Liver (tissue), 9 donors: ENCODE measurements around the gene EHD4. TPM values are rescaled to one million over a fixed set of nuclear protein-coding genes. Genes with fewer than 3 reads are reported as not detected.

Experiments used
- DNase-seq: peaks from one replicate; pipeline ENCODE4 v3.0.0-alpha.2; 2017; ENCODE audit warnings: low spot score
- H3K27ac ChIP-seq, 2 donors: one replicate each; pipeline ENCODE4 v1.7.0; 2013; ENCODE audit warnings: inconsistent platforms in 2 of 2, low read length in 2 of 2, control low read depth in 1 of 2, low read depth in 1 of 2, mild to moderate bottlenecking in 1 of 2
- H3K27me3 ChIP-seq, 4 donors: one replicate each; pipeline versions ENCODE4 v1.6.1 to v1.7.0; 2013; ENCODE audit warnings: low read length in 3 of 4, inconsistent platforms in 1 of 4, mild to moderate bottlenecking in 1 of 4, moderate library complexity in 1 of 4; ENCODE audit not compliant: control insufficient read depth in 4 of 4, insufficient read depth in 4 of 4
- H3K36me3 ChIP-seq, 4 donors: one replicate each; pipeline versions ENCODE4 v1.6.1 to v1.7.0; 2013; ENCODE audit warnings: low read length in 3 of 4, mild to moderate bottlenecking in 3 of 4, low read depth in 1 of 4, moderate library complexity in 1 of 4; ENCODE audit not compliant: control insufficient read depth in 4 of 4, insufficient read depth in 3 of 4
- H3K4me1 ChIP-seq, 4 donors: one replicate each; pipeline versions ENCODE4 v1.6.1 to v1.7.0; 2013; ENCODE audit warnings: low read length in 3 of 4, mild to moderate bottlenecking in 3 of 4, moderate library complexity in 1 of 4; ENCODE audit not compliant: control insufficient read depth in 4 of 4, insufficient read depth in 4 of 4
- H3K4me3 ChIP-seq, 3 donors: one replicate each; pipeline versions ENCODE4 v1.6.1 to v1.7.0; 2013; ENCODE audit warnings: low read length in 3 of 3, control low read depth in 1 of 3, low read depth in 1 of 3, mild to moderate bottlenecking in 1 of 3
- H3K9ac ChIP-seq, 2 donors: one replicate each; pipeline ENCODE4 v1.7.0; 2013; ENCODE audit warnings: low read length in 2 of 2, mild to moderate bottlenecking in 2 of 2, moderate library complexity in 2 of 2, control low read depth in 1 of 2, low read depth in 1 of 2
- H3K9me3 ChIP-seq, 4 donors: one replicate each; pipeline versions ENCODE4 v1.6.1 to v1.7.0; 2013; ENCODE audit warnings: low read length in 3 of 4; ENCODE audit not compliant: control insufficient read depth in 4 of 4
- EGR1 ChIP-seq, 2 donors: IDR thresholded peaks; 2 replicates each; pipeline ENCODE4 v1.6.1; 2016 to 2018; ENCODE audit warnings: antibody characterized with exemption in 2 of 2, low read depth in 2 of 2
- FOXA1 ChIP-seq: IDR thresholded peaks from 2 replicates; pipeline ENCODE4 v1.6.1; 2016; ENCODE audit warnings: antibody characterized with exemption
- FOXA2 ChIP-seq: IDR thresholded peaks from 2 replicates; pipeline ENCODE4 v1.6.1; 2016; ENCODE audit warnings: antibody characterized with exemption
- GABPA ChIP-seq, 2 donors: IDR thresholded peaks in 1 of 2; conservative IDR thresholded peaks in 1 of 2; 2 replicates each; pipeline ENCODE4 v1.6.1; 2016; ENCODE audit warnings: antibody characterized with exemption in 2 of 2, mild to moderate bottlenecking in 1 of 2, moderate library complexity in 1 of 2
- HNF4A ChIP-seq, 2 donors: conservative IDR thresholded peaks; 2 replicates each; pipeline ENCODE4 v1.6.1; 2016; ENCODE audit warnings: antibody characterized with exemption in 2 of 2, mild to moderate bottlenecking in 2 of 2
- HNF4G ChIP-seq: IDR thresholded peaks from 2 replicates; pipeline ENCODE4 v1.6.1; 2016; ENCODE audit warnings: antibody characterized with exemption
- NR2F2 ChIP-seq: IDR thresholded peaks from 2 replicates; pipeline ENCODE4 v1.6.1; 2016; ENCODE audit warnings: antibody characterized with exemption
- RXRA ChIP-seq, 2 donors: IDR thresholded peaks; 2 replicates each; pipeline ENCODE4 v1.6.1; 2017 to 2018; ENCODE audit warnings: antibody characterized with exemption in 2 of 2, mild to moderate bottlenecking in 1 of 2
- SP1 ChIP-seq: IDR thresholded peaks from 2 replicates; pipeline ENCODE4 v1.6.1; 2018; ENCODE audit warnings: antibody characterized with exemption, mild to moderate bottlenecking
- TAF1 ChIP-seq: conservative IDR thresholded peaks from 2 replicates; pipeline ENCODE4 v1.6.1; 2016; ENCODE audit warnings: antibody characterized with exemption, mild to moderate bottlenecking
- YY1 ChIP-seq: IDR thresholded peaks from 2 replicates; pipeline ENCODE4 v1.6.1; 2016; ENCODE audit warnings: antibody characterized with exemption, mild to moderate bottlenecking
- WGBS: extraction: QIAGEN DNeasy Blood & Tissue Kit; methylation state at CpG from one replicate; pipeline ENCODE4 v1.1.7; 2013; 5-methylcytosine and 5-hydroxymethylcytosine counted together
- polyA plus RNA-seq, 2 donors: library from polyadenylated mRNA; stranded (reverse) in 1 of 2; unstranded in 1 of 2; fragments of 200-250 nt in 1 of 2; fragments of >200 nt in 1 of 2; fragmentation: Nextera tagmentation in 1 of 2; extraction: Ambion mirVana in 1 of 2; gene quantifications; one replicate each; pipeline versions ENCODE4 v1.2.1 to v1.2.3, GENCODE V29; 2013 to 2015
- total RNA-seq, 2 donors: library from RNA; depleted of rRNA; stranded (reverse); fragments of >200 nt; gene quantifications; one replicate each; pipeline ENCODE4 v1.2.3, GENCODE V29; 2014
- TF ChIP-seq, protein P1 (sequence below): IDR thresholded peaks from 2 replicates; pipeline ENCODE4 v1.6.1; 2016; ENCODE audit warnings: antibody characterized with exemption
- TF ChIP-seq, protein P2 (sequence below): IDR thresholded peaks from 2 replicates; pipeline ENCODE4 v1.6.1; 2016; ENCODE audit warnings: antibody characterized with exemption
- TF ChIP-seq, protein P3 (sequence below): IDR thresholded peaks from 2 replicates; pipeline ENCODE4 v1.6.1; 2016; ENCODE audit warnings: antibody characterized with exemption, mild to moderate bottlenecking
- TF ChIP-seq, protein P4 (sequence below): fragments of 150-350 bp; IDR thresholded peaks from 2 replicates; pipeline ENCODE4 v1.5.1; 2017; ENCODE audit warnings: improper control_type of control experiment, low read depth, low read length; ENCODE audit not compliant: missing input control
- donor health status: healthy.
- donor health status: healthy.
- donor health status: healthy.
- donor health status: healthy.
- donor health status: healthy.

The EHD4 gene
- total and polyA plus RNA-seq, 4 donors = 3.3 to 10.0 (median 6.2) TPM

DNA sequence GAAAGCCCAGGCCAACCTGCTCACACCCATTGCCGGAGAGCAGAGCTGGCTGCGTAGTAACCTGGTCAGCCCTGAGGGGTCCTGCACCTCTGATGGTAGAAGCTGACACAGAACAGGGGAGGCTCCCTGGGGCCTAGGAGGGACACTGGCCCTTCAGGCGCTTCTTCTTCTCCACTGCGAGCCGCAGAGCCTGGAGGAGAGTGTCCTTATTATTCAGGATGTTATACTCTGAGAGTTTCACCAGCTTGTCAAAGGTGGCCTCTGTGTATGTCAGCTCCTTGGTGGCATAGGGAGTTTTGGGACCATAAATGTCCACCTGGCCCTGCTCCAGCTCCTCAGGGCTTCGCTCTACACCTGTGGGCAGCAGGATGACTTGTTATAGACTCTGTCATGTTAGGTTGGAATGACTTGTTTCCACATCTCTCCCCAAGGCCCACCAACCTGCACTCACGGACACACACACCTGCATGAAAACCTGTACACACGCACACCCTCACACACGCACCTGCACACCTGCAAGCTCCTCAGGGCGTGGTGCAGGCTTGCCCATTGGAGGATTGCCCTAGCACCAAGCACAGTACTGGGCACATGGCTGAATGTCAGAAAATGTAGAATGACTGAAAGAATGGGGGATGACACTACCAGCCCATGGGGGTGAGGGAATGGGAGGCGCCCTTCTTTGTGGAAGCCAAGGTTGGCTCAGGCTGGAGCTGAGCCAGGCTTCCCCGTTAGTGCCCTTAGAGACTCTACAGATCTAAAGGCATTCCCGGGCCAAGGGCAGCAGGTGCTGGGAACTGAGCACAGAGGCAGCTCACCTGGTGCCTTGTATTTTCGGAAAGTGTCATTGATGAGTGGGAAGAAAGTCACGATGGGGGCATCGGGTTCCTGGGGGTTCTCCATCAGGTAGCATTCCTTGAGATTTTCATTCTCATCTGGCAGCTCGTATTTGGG is 11.5 kb upstream of the EHD4 start:
- Histone ChIP-seq H3K9me3 (no peaks in the 10 kb centered on the region), H3K27me3 (no peaks in the 10 kb centered on the region), H3K36me3 (no peaks in the 10 kb centered on the region), H3K9ac (no peak overlapping the region), H3K4me1 (peaks cover 0 to 1% (median 0%) of the 10 kb centered on the region in 4 donors), H3K4me3 (no peak overlapping the region), H3K27ac (no peak overlapping the region)
- TF ChIP-seq FOXA1 = no peak
- TF ChIP-seq, protein P1, sequence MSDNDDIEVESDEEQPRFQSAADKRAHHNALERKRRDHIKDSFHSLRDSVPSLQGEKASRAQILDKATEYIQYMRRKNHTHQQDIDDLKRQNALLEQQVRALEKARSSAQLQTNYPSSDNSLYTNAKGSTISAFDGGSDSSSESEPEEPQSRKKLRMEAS = no peak
- TF ChIP-seq FOXA2 = no peak
- TF ChIP-seq, protein P2, sequence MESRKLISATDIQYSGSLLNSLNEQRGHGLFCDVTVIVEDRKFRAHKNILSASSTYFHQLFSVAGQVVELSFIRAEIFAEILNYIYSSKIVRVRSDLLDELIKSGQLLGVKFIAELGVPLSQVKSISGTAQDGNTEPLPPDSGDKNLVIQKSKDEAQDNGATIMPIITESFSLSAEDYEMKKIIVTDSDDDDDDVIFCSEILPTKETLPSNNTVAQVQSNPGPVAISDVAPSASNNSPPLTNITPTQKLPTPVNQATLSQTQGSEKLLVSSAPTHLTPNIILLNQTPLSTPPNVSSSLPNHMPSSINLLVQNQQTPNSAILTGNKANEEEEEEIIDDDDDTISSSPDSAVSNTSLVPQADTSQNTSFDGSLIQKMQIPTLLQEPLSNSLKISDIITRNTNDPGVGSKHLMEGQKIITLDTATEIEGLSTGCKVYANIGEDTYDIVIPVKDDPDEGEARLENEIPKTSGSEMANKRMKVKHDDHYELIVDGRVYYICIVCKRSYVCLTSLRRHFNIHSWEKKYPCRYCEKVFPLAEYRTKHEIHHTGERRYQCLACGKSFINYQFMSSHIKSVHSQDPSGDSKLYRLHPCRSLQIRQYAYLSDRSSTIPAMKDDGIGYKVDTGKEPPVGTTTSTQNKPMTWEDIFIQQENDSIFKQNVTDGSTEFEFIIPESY = no peak
- no peak for TF ChIP-seq RXRA (IDR thresholded peaks at IDR 0.05)
- no peak for TF ChIP-seq HNF4A (conservative IDR thresholded peaks at IDR 0.05)
- TF ChIP-seq GABPA (IDR thresholded peaks at IDR 0.05 in 1 of 2, conservative IDR thresholded peaks at IDR 0.05 in 1 of 2) = no peak
- TF ChIP-seq, protein P3, sequence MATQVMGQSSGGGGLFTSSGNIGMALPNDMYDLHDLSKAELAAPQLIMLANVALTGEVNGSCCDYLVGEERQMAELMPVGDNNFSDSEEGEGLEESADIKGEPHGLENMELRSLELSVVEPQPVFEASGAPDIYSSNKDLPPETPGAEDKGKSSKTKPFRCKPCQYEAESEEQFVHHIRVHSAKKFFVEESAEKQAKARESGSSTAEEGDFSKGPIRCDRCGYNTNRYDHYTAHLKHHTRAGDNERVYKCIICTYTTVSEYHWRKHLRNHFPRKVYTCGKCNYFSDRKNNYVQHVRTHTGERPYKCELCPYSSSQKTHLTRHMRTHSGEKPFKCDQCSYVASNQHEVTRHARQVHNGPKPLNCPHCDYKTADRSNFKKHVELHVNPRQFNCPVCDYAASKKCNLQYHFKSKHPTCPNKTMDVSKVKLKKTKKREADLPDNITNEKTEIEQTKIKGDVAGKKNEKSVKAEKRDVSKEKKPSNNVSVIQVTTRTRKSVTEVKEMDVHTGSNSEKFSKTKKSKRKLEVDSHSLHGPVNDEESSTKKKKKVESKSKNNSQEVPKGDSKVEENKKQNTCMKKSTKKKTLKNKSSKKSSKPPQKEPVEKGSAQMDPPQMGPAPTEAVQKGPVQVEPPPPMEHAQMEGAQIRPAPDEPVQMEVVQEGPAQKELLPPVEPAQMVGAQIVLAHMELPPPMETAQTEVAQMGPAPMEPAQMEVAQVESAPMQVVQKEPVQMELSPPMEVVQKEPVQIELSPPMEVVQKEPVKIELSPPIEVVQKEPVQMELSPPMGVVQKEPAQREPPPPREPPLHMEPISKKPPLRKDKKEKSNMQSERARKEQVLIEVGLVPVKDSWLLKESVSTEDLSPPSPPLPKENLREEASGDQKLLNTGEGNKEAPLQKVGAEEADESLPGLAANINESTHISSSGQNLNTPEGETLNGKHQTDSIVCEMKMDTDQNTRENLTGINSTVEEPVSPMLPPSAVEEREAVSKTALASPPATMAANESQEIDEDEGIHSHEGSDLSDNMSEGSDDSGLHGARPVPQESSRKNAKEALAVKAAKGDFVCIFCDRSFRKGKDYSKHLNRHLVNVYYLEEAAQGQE = no peak
- TF ChIP-seq TAF1 = no peak
- TF ChIP-seq NR2F2 = no peak
- WGBS = 95% methylated on average over 17 of the region's 17 CpGs
- DNase-seq = no peak

DNA sequence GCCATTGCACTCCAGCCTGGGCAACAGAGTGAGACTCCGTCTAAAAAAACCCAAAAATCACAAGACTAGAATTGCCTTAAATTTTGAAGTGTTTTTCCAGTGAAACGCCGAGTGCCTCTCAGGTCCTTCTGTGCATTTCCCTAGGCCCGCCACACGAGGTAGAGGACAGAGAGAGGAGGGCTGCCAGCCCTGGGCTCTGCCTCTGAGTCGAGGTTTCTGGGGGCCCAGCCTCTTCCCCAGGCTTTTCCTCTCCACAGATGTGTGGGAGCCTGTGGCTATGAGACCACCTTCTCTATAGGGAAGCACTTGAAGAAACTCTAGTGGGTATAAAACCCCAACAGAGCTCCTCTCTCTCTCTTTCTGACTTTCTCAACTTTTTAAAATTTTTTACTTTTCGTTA is 10.9 kb upstream of the EHD4 start:
- no peaks in the 10 kb centered on the region for H3K27me3 ChIP-seq
- peaks cover 0 to 1% (median 0%) of the 10 kb centered on the region in 4 donors for H3K4me1 ChIP-seq
- no peaks in the 10 kb centered on the region for H3K36me3 ChIP-seq
- no peak overlapping the region for H3K9ac ChIP-seq
- H3K4me3 ChIP-seq = no peak overlapping the region
- H3K27ac ChIP-seq = no peak overlapping the region
- WGBS = 84% methylated on average over 7 of the region's 7 CpGs
- H3K9me3 ChIP-seq = no peaks in the 10 kb centered on the region
- DNase-seq = no peak
- TF ChIP-seq HNF4A (conservative IDR thresholded peaks at IDR 0.05) = no peak
- TF ChIP-seq TAF1 = no peak
- TF ChIP-seq, protein P3 = no peak
- TF ChIP-seq NR2F2 = no peak
- TF ChIP-seq, protein P1 = no peak
- no peak for TF ChIP-seq HNF4G
- TF ChIP-seq FOXA1 = no peak
- TF ChIP-seq GABPA (IDR thresholded peaks at IDR 0.05 in 1 of 2, conservative IDR thresholded peaks at IDR 0.05 in 1 of 2) = no peak
- no peak for TF ChIP-seq SP1
- no peak for TF ChIP-seq FOXA2
- TF ChIP-seq, protein P2 = no peak
- TF ChIP-seq YY1 = no peak
- TF ChIP-seq EGR1 (IDR thresholded peaks at IDR 0.05; ENCODE audit: low read depth in 2 of 2) = no peak
- TF ChIP-seq, protein P4, sequence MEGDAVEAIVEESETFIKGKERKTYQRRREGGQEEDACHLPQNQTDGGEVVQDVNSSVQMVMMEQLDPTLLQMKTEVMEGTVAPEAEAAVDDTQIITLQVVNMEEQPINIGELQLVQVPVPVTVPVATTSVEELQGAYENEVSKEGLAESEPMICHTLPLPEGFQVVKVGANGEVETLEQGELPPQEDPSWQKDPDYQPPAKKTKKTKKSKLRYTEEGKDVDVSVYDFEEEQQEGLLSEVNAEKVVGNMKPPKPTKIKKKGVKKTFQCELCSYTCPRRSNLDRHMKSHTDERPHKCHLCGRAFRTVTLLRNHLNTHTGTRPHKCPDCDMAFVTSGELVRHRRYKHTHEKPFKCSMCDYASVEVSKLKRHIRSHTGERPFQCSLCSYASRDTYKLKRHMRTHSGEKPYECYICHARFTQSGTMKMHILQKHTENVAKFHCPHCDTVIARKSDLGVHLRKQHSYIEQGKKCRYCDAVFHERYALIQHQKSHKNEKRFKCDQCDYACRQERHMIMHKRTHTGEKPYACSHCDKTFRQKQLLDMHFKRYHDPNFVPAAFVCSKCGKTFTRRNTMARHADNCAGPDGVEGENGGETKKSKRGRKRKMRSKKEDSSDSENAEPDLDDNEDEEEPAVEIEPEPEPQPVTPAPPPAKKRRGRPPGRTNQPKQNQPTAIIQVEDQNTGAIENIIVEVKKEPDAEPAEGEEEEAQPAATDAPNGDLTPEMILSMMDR = no peak
